ENCODE results near the gene FAM171A2. TPM values are rescaled to one million over a fixed set of nuclear protein-coding genes. Genes with fewer than 3 reads are reported as not detected.
A peak's percentile ranks its signal among the peaks of the same experiment; 100 is the strongest.

FAM171A2 gene
- total RNA-seq, 1 experiment from 2014 or later = 27.5 TPM

- peaks cover 16% of the 10 kb centered on the region for H3K23me2 ChIP-seq (ENCODE audit: insufficient read length, low read depth, low read length, poor library complexity, severe bottlenecking)
- no peaks in the 10 kb centered on the region for H3K4me1 ChIP-seq (ENCODE audit: insufficient read depth, low read length)
- no peak overlapping the region for H2BK120ac ChIP-seq (ENCODE audit: low read depth, low read length, poor library complexity, severe bottlenecking)
- no peak overlapping the region for H3K14ac ChIP-seq (ENCODE audit: insufficient read depth, low read length)
- H3K27me3 Mint-ChIP-seq (ENCODE audit: low read depth) = peaks cover 55% of the 10 kb centered on the region
- H3K4me3 Mint-ChIP-seq = peak overlapping the region; percentile 68 to 85; a peak in 4 of 5 replicates
- peaks cover 11 to 22% of the 10 kb centered on the region in 2 experiments for H3K4me1 Mint-ChIP-seq
- no peak for DNase-seq
- no peaks in the 10 kb centered on the region for H3K79me1 ChIP-seq (ENCODE audit: insufficient read depth, low read depth, low read length, poor library complexity, severe bottlenecking)
- H3K79me2 ChIP-seq (ENCODE audit: insufficient read depth, low read length) = no peaks in the 10 kb centered on the region
- no peak overlapping the region for H3K18ac ChIP-seq (ENCODE audit: insufficient read length, low read depth, low read length)
- no peak for TF ChIP-seq CTCF (conservative IDR thresholded peaks at IDR 0.05)
- no peak overlapping the region for H3K56ac ChIP-seq (ENCODE audit: insufficient read length, low read depth, low read length)
- no peak overlapping the region for H2AK5ac ChIP-seq (ENCODE audit: insufficient read length, low read length)
- no peak overlapping the region for H4K5ac ChIP-seq (ENCODE audit: insufficient read length, low read depth, low read length)
- H3K4me2 ChIP-seq (ENCODE audit: insufficient read depth, insufficient read length, low read length) = peak overlapping the region; percentile 62
- no peak overlapping the region for H2BK15ac ChIP-seq (ENCODE audit: low read depth, low read length)
- no peak overlapping the region for H2BK5ac ChIP-seq (ENCODE audit: insufficient read length, low read length)
- H4K91ac ChIP-seq (ENCODE audit: insufficient read length, low read depth, low read length) = no peak overlapping the region
- H3K9ac ChIP-seq (ENCODE audit: extremely low read depth, insufficient read length, low read length) = no peak overlapping the region
- WGBS (ENCODE audit: extremely low coverage, insufficient read length, low lambda C conversion rate) = no CpG with 5 or more reads among the region's 10 CpGs
- H3K27ac ChIP-seq (ENCODE audit: insufficient read length, low read depth, low read length) = no peak overlapping the region
- H3K27ac Mint-ChIP-seq = no peak overlapping the region; a peak in 1 of 7 replicates
- no peaks in the 10 kb centered on the region for H3K9me3 Mint-ChIP-seq
- no peak overlapping the region for H2AFZ ChIP-seq (ENCODE audit: low read length)
- no peak overlapping the region for H3K4ac ChIP-seq (ENCODE audit: low read depth, low read length)
- no peak overlapping the region for H3K23ac ChIP-seq (ENCODE audit: insufficient read length, low read depth, low read length)
- no peak overlapping the region for H4K8ac ChIP-seq (replicated peaks; ENCODE audit: insufficient read length, low read depth, low read length)
- H3K36me3 Mint-ChIP-seq (ENCODE audit: insufficient read depth in 1 of 3, low read depth in 3 of 3) = no peaks in the 10 kb centered on the region
- no peaks in the 10 kb centered on the region for H4K20me1 ChIP-seq (ENCODE audit: control insufficient read depth, insufficient read depth, insufficient read length)
- no peak overlapping the region for H2BK12ac ChIP-seq (ENCODE audit: insufficient read length, low read depth, low read length)
- H3K9me3 ChIP-seq (ENCODE audit: control insufficient read depth, low read depth, low read length) = no peaks in the 10 kb centered on the region
- peaks cover 14% of the 10 kb centered on the region; the same call in 1 of the 2 replicates for H3K27me3 ChIP-seq (ENCODE audit: insufficient read depth, low read length)
- no peak overlapping the region for H3T11ph ChIP-seq (ENCODE audit: low read length)
- H2BK20ac ChIP-seq (ENCODE audit: low read depth, low read length, poor library complexity, severe bottlenecking) = no peak overlapping the region
These were observed 22.5 kb upstream of the FAM171A2 start for GRCh38 chr17:44386182-44386525.

All from H9 (cell line).